Caco-2 (cell line): ENCODE data around the gene CCDC97. TPM values are rescaled to one million over a fixed set of nuclear protein-coding genes. Genes with fewer than 3 reads are reported as not detected.
"Not testable (repeated sequence)": the region's sequence is repeated elsewhere in the genome, so short reads cannot be mapped to it uniquely, and the experiment has no call there.

Experiments
- BruUV-seq: library from RNA; stranded (reverse); fragments of 400-500 nt; replicated peaks from 2 replicates; lab custom pipeline; 2021; lab: Mats Ljungman, UMichigan
- CTCF ChIA-PET: fragments of 300-600 bp; sonication (Branson Sonifier 250); formaldehyde crosslinking; loops from one replicate; lab custom pipeline; 2022; ENCODE audit warnings: antibody characterized with exemption; lab: Charles Lee
- POLR2A ChIA-PET: fragments of 300-600 bp; sonication (Branson Sonifier 250); formaldehyde crosslinking; loops from one replicate; lab custom pipeline; 2022; ENCODE audit warnings: antibody characterized with exemption; lab: Charles Lee
- DNase-seq, 2 experiments: peaks; one replicate each; pipeline versions ENCODE4 v3.0.0 to v3.0.0-alpha.2; 2020 to 2022
- H3K27me3 ChIP-seq: replicated peaks from 2 replicates; pipeline ENCODE4 v1.6.0; 2011; ENCODE audit warnings: low read length; ENCODE audit not compliant: control insufficient read depth, insufficient read depth
- H3K36me3 ChIP-seq: 2 replicates; pipeline ENCODE4 v1.5.1; 2011; ENCODE audit warnings: low read length; ENCODE audit not compliant: control insufficient read depth, insufficient read depth
- H3K4me1 ChIP-seq: fragments of 250-450 bp; sonication (Bioruptor Pico); 2 replicates; pipeline ENCODE4 v1.5.1; 2020; ENCODE audit warnings: mild to moderate bottlenecking
- H3K4me3 ChIP-seq: 2 replicates; pipeline ENCODE4 v1.5.1; 2011; ENCODE audit warnings: low read depth, mild to moderate bottlenecking, control low read depth, low read length
- H3K9me3 ChIP-seq: fragments of 250-450 bp; sonication (Bioruptor Pico); 2 replicates; pipeline ENCODE4 v1.5.1; 2020; ENCODE audit warnings: mild to moderate bottlenecking, moderate library complexity
- H3K27ac Mint-ChIP-seq: one replicate; pipeline ENCODE4 v1.8.0; 2022; ENCODE audit warnings: mixed read lengths; ENCODE audit not compliant: unreplicated experiment
- H3K27me3 Mint-ChIP-seq: one replicate; pipeline ENCODE4 v1.8.0; 2022; ENCODE audit warnings: mixed read lengths; ENCODE audit not compliant: insufficient read depth, unreplicated experiment
- H3K36me3 Mint-ChIP-seq: one replicate; pipeline ENCODE4 v1.8.0; 2022; ENCODE audit warnings: mild to moderate bottlenecking, mixed read lengths; ENCODE audit not compliant: insufficient read depth, unreplicated experiment
- H3K4me1 Mint-ChIP-seq: one replicate; pipeline ENCODE4 v1.8.0; 2022; ENCODE audit warnings: low read depth, mixed read lengths; ENCODE audit not compliant: unreplicated experiment
- H3K4me3 Mint-ChIP-seq: one replicate; pipeline ENCODE4 v1.8.0; 2022; ENCODE audit warnings: mild to moderate bottlenecking, moderate library complexity, mixed read lengths; ENCODE audit not compliant: unreplicated experiment
- H3K9me3 Mint-ChIP-seq: one replicate; pipeline ENCODE4 v1.8.0; 2022; ENCODE audit warnings: mixed read lengths; ENCODE audit not compliant: unreplicated experiment
- CTCF ChIP-seq, 2 experiments: fragments of 200-600 bp in 1 of 2; IDR thresholded peaks; 1 replicate in 1 of 2; 2 replicates in 1 of 2; pipeline versions ENCODE4 v1.5.1 to v1.8.0; 2011 to 2022; ENCODE audit warnings: antibody characterized with exemption in 1 of 2, control low read depth in 1 of 2, inconsistent platforms in 1 of 2, low read depth in 1 of 2, low read length in 1 of 2, mild to moderate bottlenecking in 1 of 2, moderate library complexity in 1 of 2; ENCODE audit not compliant: insufficient read depth in 1 of 2, severe bottlenecking in 1 of 2, unreplicated experiment in 1 of 2
- intact Hi-C: fragments of 100-400 bp; cut with micrococcal nuclease; formaldehyde crosslinking; loops from one replicate; pipeline ENCODE4 v1.10.0; 2022; ENCODE audit not compliant: unreplicated experiment
- total RNA-seq: library from RNA; stranded (reverse); gene quantifications from 2 replicates; pipeline ENCODE4 v1.2.3, GENCODE V29; 2022

Gene CCDC97
- total RNA-seq, 1 experiment from 2014 or later, result 47.1 TPM

- Histone ChIP-seq H3K9me3 (no peaks in the 10 kb centered on the region), H3K4me3 (no peak overlapping the region), H3K36me3 (peaks cover 10% of the 10 kb centered on the region), H3K4me1 (no peaks in the 10 kb centered on the region), H3K27me3 (no peaks in the 10 kb centered on the region)
- no TSS peak for BruUV-seq
- DNase-seq, result no peak
- Mint-ChIP-seq H3K27ac (no peak overlapping the region), H3K36me3 (peaks cover 99% of the 10 kb centered on the region), H3K9me3 (no peaks in the 10 kb centered on the region), H3K27me3 (no peaks in the 10 kb centered on the region), H3K4me3 (no peak overlapping the region), H3K4me1 (no peaks in the 10 kb centered on the region)
- ChIA-PET CTCF (no interaction called here), POLR2A (no interaction called here)
- no peak for TF ChIP-seq CTCF (IDR thresholded peaks at IDR 0.05; ENCODE audit: insufficient read depth in 1 of 2, low read depth in 1 of 2, low read length in 1 of 2, severe bottlenecking in 1 of 2, unreplicated experiment in 1 of 2)
- intact Hi-C loops, result no loop called here
These were observed 33.7 kb upstream of the CCDC97 start for GRCh38 chr19:41276231-41276630.

GRCh38 chr19:41278478-41278877 is 31.5 kb upstream of the CCDC97 start:
- peaks cover 99% of the 10 kb centered on the region for H3K36me3 Mint-ChIP-seq
- ChIA-PET CTCF (no interaction called here), POLR2A (no interaction called here)
- no TSS peak for BruUV-seq
- H3K9me3 Mint-ChIP-seq, result no peaks in the 10 kb centered on the region
- no peak overlapping the region for H3K27ac Mint-ChIP-seq
- peaks cover 5% of the 10 kb centered on the region for H3K36me3 ChIP-seq
- no peak overlapping the region for H3K4me3 Mint-ChIP-seq
- H3K4me3 ChIP-seq, result no peak overlapping the region
- no peak for TF ChIP-seq CTCF (IDR thresholded peaks at IDR 0.05; ENCODE audit: insufficient read depth in 1 of 2, low read depth in 1 of 2, low read length in 1 of 2, severe bottlenecking in 1 of 2, unreplicated experiment in 1 of 2)
- DNase-seq, result no peak
- H3K4me1 ChIP-seq, result no peaks in the 10 kb centered on the region
- intact Hi-C loops, result no loop called here
- no peaks in the 10 kb centered on the region for H3K27me3 ChIP-seq
- no peaks in the 10 kb centered on the region for H3K27me3 Mint-ChIP-seq
- no peaks in the 10 kb centered on the region for H3K9me3 ChIP-seq
- H3K4me1 Mint-ChIP-seq, result no peaks in the 10 kb centered on the region

GRCh38 chr19:41288673-41289530 is 21.1 kb upstream of the CCDC97 start:
- Mint-ChIP-seq H3K36me3 (peaks cover 100% of the 10 kb centered on the region), H3K4me3 (no peak overlapping the region), H3K4me1 (no peaks in the 10 kb centered on the region), H3K9me3 (no peaks in the 10 kb centered on the region), H3K27ac (no peak overlapping the region), H3K27me3 (no peaks in the 10 kb centered on the region)
- no peaks in the 10 kb centered on the region for H3K4me1 ChIP-seq
- ChIA-PET CTCF (no interaction called here), POLR2A (no interaction called here)
- intact Hi-C loops, result no loop called here
- no peak for DNase-seq
- H3K27me3 ChIP-seq, result no peaks in the 10 kb centered on the region
- no peak overlapping the region for H3K4me3 ChIP-seq
- H3K9me3 ChIP-seq, result no peaks in the 10 kb centered on the region
- peaks cover 4% of the 10 kb centered on the region for H3K36me3 ChIP-seq
- no peak for TF ChIP-seq CTCF (IDR thresholded peaks at IDR 0.05; ENCODE audit: insufficient read depth in 1 of 2, low read depth in 1 of 2, low read length in 1 of 2, severe bottlenecking in 1 of 2, unreplicated experiment in 1 of 2)
- BruUV-seq, result no TSS peak

GRCh38 chr19:41289814-41290213 is 20.2 kb upstream of the CCDC97 start:
- CTCF ChIA-PET, DNase-seq, H3K4me1 Mint-ChIP-seq, H3K27me3 ChIP-seq, H3K27me3 Mint-ChIP-seq, H3K27ac Mint-ChIP-seq, H3K4me1 ChIP-seq, POLR2A ChIA-PET, H3K4me3 ChIP-seq, H3K9me3 ChIP-seq, H3K4me3 Mint-ChIP-seq, H3K9me3 Mint-ChIP-seq, intact Hi-C loops, BruUV-seq: not testable (repeated sequence)
- peaks cover 100% of the 10 kb centered on the region for H3K36me3 Mint-ChIP-seq
- H3K36me3 ChIP-seq, result peaks cover 12% of the 10 kb centered on the region
